Keratinocyte (primary cell): ENCODE measurements around the gene BRPF1. TPM values are rescaled to one million over a fixed set of nuclear protein-coding genes. Genes with fewer than 3 reads are reported as not detected.

ENCODE experiments used
- DNase-seq: peaks from one replicate; pipeline ENCODE4 v3.0.0-alpha.2; 2011; ENCODE audit warnings: low read depth, missing footprints, low spot score
- FAIRE-seq: peaks from 2 replicates; lab custom pipeline; 2011; peaks lifted over from hg19 to GRCh38; lab: Jason Lieb, UNC
- H2AFZ ChIP-seq: 2 replicates; pipeline ENCODE4 v1.6.0; 2012; ENCODE audit warnings: low read length, control low read depth, inconsistent platforms; ENCODE audit not compliant: control insufficient read depth
- H3K27ac ChIP-seq: 2 replicates; pipeline ENCODE4 v1.5.1; 2011; ENCODE audit warnings: low read length; ENCODE audit not compliant: control insufficient read depth, insufficient read depth
- H3K27me3 ChIP-seq: 3 replicates; pipeline ENCODE4 v1.6.0; 2011; ENCODE audit warnings: low read length; ENCODE audit not compliant: control insufficient read depth, insufficient read depth; ENCODE audit errors: extremely low read depth
- H3K36me3 ChIP-seq, 2 experiments: 2 replicates in 1 of 2; 3 replicates in 1 of 2; pipeline ENCODE4 v1.5.1; 2011; ENCODE audit warnings: low read length in 2 of 2, mild to moderate bottlenecking in 1 of 2; ENCODE audit not compliant: control insufficient read depth in 2 of 2, insufficient read depth in 2 of 2; ENCODE audit errors: extremely low read depth in 1 of 2
- H3K4me1 ChIP-seq: 3 replicates; pipeline ENCODE4 v1.5.1; 2011; ENCODE audit warnings: low read length; ENCODE audit not compliant: control insufficient read depth, insufficient read depth; ENCODE audit errors: extremely low read depth
- H3K4me2 ChIP-seq: 3 replicates; pipeline ENCODE4 v1.6.0; 2011; ENCODE audit warnings: low read depth, low read length; ENCODE audit not compliant: control insufficient read depth, insufficient read depth; ENCODE audit errors: extremely low read depth
- H3K4me3 ChIP-seq, 3 experiments: fragments of 200-600 bp in 1 of 3; sonication (generic) in 1 of 3; 2 replicates in 2 of 3; 3 replicates in 1 of 3; pipeline ENCODE4 v1.5.1; 2011 to 2016; ENCODE audit warnings: low read length in 3 of 3, mild to moderate bottlenecking in 3 of 3, control low read depth in 2 of 3, inconsistent platforms in 1 of 3, low read depth in 1 of 3, mixed read lengths in 1 of 3, mixed run types in 1 of 3, moderate library complexity in 1 of 3; ENCODE audit not compliant: control insufficient read depth in 2 of 3, insufficient read depth in 2 of 3; ENCODE audit errors: extremely low read depth in 1 of 3
- H3K79me2 ChIP-seq: 2 replicates; pipeline ENCODE4 v1.6.0; 2012; ENCODE audit warnings: low read length; ENCODE audit not compliant: control insufficient read depth, insufficient read depth
- H3K9ac ChIP-seq: 3 replicates; pipeline ENCODE4 v1.6.0; 2011; ENCODE audit warnings: low read length; ENCODE audit not compliant: control insufficient read depth, insufficient read depth; ENCODE audit errors: extremely low read depth
- H3K9me1 ChIP-seq: 3 replicates; pipeline ENCODE4 v1.6.0; 2011; ENCODE audit warnings: low read length; ENCODE audit not compliant: control insufficient read depth, insufficient read depth; ENCODE audit errors: extremely low read depth
- H3K9me3 ChIP-seq: 2 replicates; pipeline ENCODE4 v1.5.1; 2012; ENCODE audit warnings: low read depth, low read length; ENCODE audit not compliant: control insufficient read depth
- H4K20me1 ChIP-seq: 3 replicates; pipeline ENCODE4 v1.6.0; 2011; ENCODE audit warnings: low read length; ENCODE audit not compliant: control insufficient read depth, insufficient read depth; ENCODE audit errors: extremely low read depth
- EZH2 ChIP-seq: IDR thresholded peaks from one replicate; pipeline ENCODE4 v1.6.1; 2012; ENCODE audit warnings: inconsistent platforms, mild to moderate bottlenecking, low read length, moderate library complexity
- dilution Hi-C: fragments of 300-500 bp; cut with MboI; formaldehyde crosslinking; loops from one replicate; pipeline ENCODE4 v1.7.0; 2020; ENCODE audit warnings: low sequenced_read_pairs; ENCODE audit not compliant: extremely low pct_ligation_motif_present
- polyA plus RNA-seq, 5 experiments: library from polyadenylated mRNA; depleted of rRNA in 3 of 5; stranded (reverse) in 3 of 5; stranded (forward) in 1 of 5; unstranded in 1 of 5; fragments of >200 nt; gene quantifications; 1 replicate in 1 of 5; 2 replicates in 3 of 5; 3 replicates in 1 of 5; pipeline versions ENCODE4 v1.2.1 to v1.2.3, GENCODE V29; 2011 to 2012; ENCODE audit warnings: missing spikeins in 2 of 5, low read depth in 1 of 5, low replicate concordance in 1 of 5
- TF ChIP-seq, protein P1 (sequence below), 3 experiments: IDR thresholded peaks in 1 of 3; conservative IDR thresholded peaks in 1 of 3; optimal IDR thresholded peaks in 1 of 3; 2 replicates in 2 of 3; 3 replicates in 1 of 3; pipeline versions ENCODE3 to v1.5.1; 2011; ENCODE audit warnings: low read length in 3 of 3, mild to moderate bottlenecking in 3 of 3, moderate library complexity in 2 of 3, control low read depth in 1 of 3, inconsistent platforms in 1 of 3; ENCODE audit not compliant: insufficient read depth in 2 of 3; ENCODE audit errors: extremely low read depth in 1 of 3

BRPF1 gene
- polyA plus RNA-seq, 1 donor (not counting 4 experiments of a cell fraction or from before 2014, with no cell fraction given) = 8.0 TPM

DNA sequence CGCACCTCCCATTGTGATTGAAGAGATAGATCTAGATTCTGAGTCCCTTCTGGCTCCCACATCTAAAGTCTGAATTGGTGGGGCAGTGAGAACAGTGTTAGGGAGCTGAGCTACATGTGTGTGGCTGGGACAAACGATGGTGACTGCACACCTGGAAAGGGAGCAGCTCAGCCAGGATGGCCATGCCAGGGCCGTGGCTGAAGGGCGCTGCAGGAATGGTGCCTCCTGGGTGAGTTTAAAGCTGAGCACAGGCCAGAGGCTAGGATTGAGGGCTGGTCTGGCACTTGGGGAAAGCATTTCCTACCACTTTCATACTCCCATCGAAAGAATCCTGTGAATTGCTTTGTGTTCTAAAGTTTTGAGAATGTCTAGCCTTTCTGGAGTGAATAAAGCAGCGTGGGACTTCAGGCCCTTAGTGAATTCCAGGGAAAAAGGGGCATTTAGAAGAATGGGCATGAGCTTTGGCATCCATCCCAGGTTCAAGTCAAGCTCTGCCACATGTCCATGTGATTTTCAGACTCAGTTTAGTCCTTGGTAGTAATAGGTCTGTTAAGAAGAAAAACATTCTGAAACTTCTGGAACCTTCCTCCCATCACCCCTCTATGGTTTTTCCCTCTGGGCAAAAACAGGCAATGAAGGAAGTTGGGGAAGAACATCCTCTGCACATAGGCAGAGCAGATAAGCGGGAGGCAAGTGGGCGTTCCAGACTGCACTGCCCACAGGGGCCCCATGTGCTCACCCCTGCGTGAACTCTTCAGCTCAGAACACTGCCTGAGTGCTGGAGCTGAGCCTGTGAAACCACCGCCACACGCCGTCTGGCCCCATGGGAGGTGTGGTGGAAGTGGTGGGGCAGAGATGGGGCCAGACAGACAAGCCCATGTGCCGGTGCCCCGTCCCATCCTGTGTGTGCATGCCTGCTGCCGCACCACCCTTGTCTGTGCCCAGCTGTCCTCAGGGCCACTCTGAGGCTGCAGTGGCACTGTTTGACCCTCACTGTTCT is 40.8 kb upstream of the BRPF1 start:
- Histone ChIP-seq H4K20me1 (no peaks in the 10 kb centered on the region), H2AFZ (no peak overlapping the region), H3K4me2 (no peak overlapping the region), H3K27me3 (no peaks in the 10 kb centered on the region), H3K36me3 (peaks cover 21 to 37% of the 10 kb centered on the region in 2 experiments), H3K9me3 (no peaks in the 10 kb centered on the region), H3K9me1 (no peaks in the 10 kb centered on the region), H3K4me1 (no peaks in the 10 kb centered on the region), H3K4me3 (no peak overlapping the region), H3K9ac (no peak overlapping the region), H3K79me2 (no peaks in the 10 kb centered on the region), H3K27ac (no peak overlapping the region)
- DNase-seq (no peak), FAIRE-seq (no peak)
- no peak for TF ChIP-seq EZH2
- TF ChIP-seq, protein P1, sequence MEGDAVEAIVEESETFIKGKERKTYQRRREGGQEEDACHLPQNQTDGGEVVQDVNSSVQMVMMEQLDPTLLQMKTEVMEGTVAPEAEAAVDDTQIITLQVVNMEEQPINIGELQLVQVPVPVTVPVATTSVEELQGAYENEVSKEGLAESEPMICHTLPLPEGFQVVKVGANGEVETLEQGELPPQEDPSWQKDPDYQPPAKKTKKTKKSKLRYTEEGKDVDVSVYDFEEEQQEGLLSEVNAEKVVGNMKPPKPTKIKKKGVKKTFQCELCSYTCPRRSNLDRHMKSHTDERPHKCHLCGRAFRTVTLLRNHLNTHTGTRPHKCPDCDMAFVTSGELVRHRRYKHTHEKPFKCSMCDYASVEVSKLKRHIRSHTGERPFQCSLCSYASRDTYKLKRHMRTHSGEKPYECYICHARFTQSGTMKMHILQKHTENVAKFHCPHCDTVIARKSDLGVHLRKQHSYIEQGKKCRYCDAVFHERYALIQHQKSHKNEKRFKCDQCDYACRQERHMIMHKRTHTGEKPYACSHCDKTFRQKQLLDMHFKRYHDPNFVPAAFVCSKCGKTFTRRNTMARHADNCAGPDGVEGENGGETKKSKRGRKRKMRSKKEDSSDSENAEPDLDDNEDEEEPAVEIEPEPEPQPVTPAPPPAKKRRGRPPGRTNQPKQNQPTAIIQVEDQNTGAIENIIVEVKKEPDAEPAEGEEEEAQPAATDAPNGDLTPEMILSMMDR (optimal IDR thresholded peaks at IDR 0.05 in 1 of 3, IDR thresholded peaks at IDR 0.05 in 1 of 3, conservative IDR thresholded peaks at IDR 0.05 in 1 of 3; ENCODE audit: extremely low read depth in 1 of 3, insufficient read depth in 2 of 3, low read length in 3 of 3) = no peak
- dilution Hi-C loops = no loop called here

GRCh38 chr3:9691636-9692035 is 39.9 kb upstream of the BRPF1 start:
- H3K36me3 ChIP-seq = peaks cover 19 to 39% of the 10 kb centered on the region in 2 experiments

More at GRCh38 chr3:9691636-9692035, 39.9 kb upstream of the BRPF1 start:
- Histone ChIP-seq H3K27me3 (no peaks in the 10 kb centered on the region), H3K9me3 (no peaks in the 10 kb centered on the region), H2AFZ (no peak overlapping the region), H4K20me1 (no peaks in the 10 kb centered on the region), H3K9ac (no peak overlapping the region), H3K4me1 (no peaks in the 10 kb centered on the region), H3K9me1 (no peaks in the 10 kb centered on the region), H3K4me3 (no peak overlapping the region), H3K4me2 (no peak overlapping the region), H3K27ac (no peak overlapping the region), H3K79me2 (no peaks in the 10 kb centered on the region)
- TF ChIP-seq, protein P1 (optimal IDR thresholded peaks at IDR 0.05 in 1 of 3, IDR thresholded peaks at IDR 0.05 in 1 of 3, conservative IDR thresholded peaks at IDR 0.05 in 1 of 3; ENCODE audit: extremely low read depth in 1 of 3, insufficient read depth in 2 of 3, low read length in 3 of 3) = no peak
- TF ChIP-seq EZH2 = no peak
- DNase-seq (no peak), FAIRE-seq (no peak)
- dilution Hi-C loops = no loop called here
